ENCODE data around the gene SSH2. TPM values are rescaled to one million over a fixed set of nuclear protein-coding genes. Genes with fewer than 3 reads are reported as not detected.
A peak's percentile ranks its signal among the peaks of the same experiment; 100 is the strongest.
"Not testable (repeated sequence)": the region's sequence is repeated elsewhere in the genome, so short reads cannot be mapped to it uniquely, and the experiment has no call there.

The SSH2 gene
- total RNA-seq, 1 experiment from 2014 or later: 13.8 TPM

DNA sequence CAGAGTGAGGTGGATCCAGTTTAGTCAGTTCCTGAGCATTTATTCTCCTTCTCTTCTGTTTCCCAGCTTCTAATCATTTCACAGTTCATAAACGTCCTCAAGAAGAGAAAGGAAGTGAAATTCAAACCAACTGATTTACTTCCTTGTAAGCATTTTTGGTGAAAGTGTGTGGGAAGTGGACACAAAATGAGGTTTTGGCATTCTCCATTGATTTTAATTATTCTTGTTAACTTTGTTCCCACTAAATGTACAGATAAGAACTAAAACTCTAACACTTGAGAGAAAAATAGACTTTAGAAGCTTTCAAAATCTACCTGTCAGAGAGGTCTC lies 264.6 kb downstream of the SSH2 start:
- no peak for DNase-seq (ENCODE audit: low spot score)

DNA sequence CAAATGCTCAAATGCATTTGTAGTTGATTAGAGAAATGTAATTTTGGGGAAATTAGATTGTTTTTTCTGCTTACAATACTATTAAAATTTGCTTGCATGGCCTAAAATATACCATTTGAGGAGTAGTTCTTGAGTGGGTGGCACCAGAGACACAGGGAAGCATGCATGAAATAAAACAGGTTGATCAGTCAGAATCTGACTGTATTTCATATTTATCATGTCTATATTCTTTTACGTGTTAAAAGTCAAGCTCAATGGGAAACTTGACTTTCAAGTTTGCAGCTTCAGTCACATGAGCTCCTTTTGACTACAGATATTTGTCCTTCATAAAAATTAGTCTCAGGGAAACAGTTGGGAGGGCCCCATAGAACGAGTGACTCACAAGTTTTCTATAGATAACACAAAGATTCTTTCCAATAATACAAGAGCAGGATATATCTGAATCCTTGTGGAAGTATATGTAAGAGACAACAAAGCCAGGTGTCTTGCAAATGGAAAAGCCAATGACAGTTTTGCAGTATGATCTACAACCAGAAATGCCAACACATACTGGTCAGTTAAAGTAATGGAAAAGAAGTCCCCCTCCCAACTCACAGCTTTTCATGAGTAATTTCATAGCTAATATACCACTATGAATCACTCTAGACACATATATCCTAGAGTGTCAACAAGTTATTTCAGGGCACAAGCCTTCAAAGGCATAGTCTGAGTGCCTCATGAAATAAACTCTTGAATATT lies 265.1 kb downstream of the SSH2 start:
- DNase-seq (ENCODE audit: low spot score): peak; percentile 89

DNA sequence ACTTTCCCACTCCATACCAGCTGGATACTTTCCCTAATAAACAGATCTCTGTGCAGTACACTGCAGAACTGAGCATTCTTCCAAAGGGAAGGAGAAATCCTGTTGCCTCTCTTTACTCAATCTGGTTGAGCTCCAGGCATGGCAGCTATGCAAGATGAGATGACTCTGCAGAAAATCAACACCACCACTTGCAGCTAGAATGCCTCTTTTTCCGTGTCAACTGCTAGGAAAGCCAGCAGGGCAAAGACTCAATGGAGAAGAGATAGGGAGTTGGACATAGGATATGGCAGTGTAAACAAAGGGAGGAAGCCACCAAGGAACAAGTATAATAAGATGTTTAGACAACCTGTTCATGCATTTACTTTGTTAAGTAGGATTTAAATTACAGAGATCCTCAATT lies 266.9 kb downstream of the SSH2 start:
- DNase-seq (ENCODE audit: low spot score): no peak

DNA sequence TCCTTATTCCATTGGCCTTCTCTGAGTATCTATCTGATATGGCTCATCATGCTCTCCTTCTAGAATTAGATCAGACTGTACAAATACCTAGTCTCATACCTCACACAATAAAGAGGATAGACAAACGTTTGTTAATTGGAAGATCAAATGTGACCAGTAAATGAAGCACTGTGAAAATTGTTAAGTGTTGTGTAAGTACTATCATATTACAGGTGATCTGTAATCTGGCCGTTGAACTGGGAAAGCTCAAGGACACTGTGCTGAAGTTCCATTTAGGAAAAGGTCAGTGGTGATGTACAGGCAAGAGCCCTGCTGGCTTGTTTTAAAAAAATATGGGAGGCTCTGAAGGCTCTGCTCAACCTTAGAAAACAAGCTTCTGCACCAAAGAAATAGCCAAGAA lies 268.8 kb downstream of the SSH2 start:
- DNase-seq (ENCODE audit: low spot score): no peak

DNA sequence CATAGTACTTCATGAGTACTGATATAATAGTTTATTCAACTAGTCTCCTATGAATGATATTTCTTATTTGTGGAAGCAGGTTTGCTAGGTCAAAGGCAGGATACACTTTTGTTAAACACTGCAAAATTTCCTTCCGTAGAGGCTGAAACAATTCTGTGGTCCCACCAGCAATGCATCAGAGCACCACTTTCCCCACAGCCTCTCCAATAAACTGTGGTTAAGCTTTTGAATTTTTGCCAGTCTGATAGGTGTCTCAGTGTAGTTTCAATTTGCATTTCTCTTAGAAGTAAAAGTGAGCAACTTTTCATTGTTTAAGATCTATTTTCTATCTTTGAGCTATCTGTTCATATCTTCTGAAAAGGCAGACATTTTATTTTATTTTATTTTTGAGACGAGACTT lies 270.9 kb downstream of the SSH2 start:
- DNase-seq (ENCODE audit: low spot score): no peak

DNA sequence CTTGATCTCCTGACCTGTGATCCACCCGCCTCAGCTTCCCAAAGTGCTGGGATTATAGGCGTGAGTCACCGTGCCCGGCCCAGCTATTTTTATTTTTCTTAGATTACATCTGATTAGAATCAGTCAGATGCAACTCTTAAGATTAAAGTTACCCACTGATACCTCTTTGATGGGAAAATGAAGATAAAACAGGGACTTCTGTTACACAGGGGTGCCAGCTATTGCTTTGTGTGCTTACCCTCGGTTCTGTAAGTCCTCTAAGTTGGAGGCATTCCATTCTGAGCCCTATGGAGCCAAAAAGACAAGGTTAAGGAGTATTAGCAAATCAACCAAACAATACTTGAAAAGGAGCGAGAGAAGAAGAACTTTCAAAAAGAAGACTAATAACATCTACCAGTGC lies 274.7 kb downstream of the SSH2 start:
- DNase-seq (ENCODE audit: low spot score): no peak

DNA sequence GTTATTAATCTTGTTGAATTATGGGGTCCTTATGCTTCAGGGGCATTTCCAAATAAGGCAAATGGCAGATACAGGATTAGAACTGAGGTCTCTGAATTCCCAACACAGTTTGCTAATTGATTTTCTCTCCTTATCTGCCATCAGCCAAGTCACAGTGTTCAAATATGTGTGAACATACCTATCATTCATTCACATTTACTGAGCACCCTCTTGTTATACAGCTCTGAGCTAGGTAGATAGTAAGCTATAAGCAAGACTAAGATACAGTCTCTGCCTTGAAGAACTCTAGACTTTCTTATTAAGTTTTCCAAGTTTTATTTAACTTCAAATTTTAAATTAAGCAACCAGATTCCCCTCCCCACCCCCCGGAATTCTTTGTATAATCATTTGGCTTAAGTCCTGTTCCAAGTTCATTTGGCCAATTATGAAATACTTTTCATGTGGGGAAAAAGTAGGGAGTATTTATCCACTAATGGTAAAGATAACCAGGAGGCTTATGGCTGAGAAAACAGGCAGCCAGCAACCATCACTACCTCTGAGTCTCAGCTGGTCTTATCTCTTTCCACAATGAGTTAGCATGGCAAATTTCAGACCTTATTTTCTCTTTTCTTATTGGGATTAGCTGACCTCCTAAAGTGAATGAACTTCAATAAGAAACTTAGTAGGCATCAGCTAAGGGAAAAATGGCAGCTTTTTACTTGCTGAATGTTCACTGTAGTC lies 275.9 kb downstream of the SSH2 start:
- no peak for DNase-seq (ENCODE audit: low spot score)

DNA sequence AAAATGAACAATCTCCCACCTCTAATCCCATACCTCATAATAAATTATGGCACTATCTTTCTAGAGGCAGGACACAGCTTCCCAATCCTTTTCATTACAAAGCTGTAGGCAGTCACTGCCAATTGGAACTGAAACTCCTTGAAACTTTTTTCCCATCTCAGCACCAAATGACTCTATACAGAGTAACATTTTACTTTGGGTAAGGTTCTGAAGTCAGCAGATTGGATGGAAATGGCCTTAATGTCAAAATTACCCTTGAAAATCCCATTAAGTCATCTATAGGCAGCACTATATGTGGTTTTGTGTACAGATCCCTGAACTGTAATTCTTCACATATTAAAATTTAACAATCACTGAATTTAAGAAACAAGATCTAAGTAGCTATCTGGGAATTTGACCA lies 277.1 kb downstream of the SSH2 start:
- no peak for DNase-seq (ENCODE audit: low spot score)

DNA sequence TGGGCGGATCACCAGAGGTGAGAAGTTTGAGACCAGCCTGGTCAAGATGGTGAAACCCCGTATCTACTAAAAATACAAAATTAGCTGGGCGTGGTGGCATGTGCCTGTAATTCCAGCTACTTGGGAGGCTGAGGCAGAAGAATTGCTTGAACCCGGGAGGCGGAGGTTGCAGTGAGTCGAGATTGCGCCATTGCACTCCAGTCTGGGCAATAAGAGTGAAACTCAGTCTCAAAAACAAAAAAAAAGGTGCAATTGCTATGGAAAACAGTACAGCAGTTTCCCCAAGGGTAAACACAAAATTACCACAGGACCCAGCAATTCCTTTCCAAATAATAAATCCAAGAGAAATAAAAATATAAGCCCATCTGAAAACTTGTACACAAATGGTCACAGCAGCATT lies 278.1 kb downstream of the SSH2 start:
- DNase-seq (ENCODE audit: low spot score): not testable (repeated sequence)

DNA sequence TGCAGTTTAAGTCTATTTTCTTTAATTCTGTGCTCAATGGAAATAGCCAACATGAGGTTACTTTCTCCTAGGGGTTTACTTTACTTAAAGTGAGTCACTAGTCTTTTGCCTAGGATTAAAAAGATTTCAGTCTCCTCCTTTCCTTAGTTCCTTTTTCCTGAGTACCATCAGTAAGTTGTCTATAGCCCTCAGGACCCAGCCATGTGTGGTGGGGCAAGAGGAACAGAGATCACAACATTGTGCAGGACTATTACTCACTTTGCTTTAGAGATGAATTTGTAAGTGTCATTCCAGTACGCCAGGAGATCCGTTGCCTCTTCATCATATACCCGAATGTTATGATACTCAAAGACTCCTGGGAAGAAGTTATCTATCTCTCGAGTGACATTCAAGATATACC lies 279.6 kb downstream of the SSH2 start:
- DNase-seq (ENCODE audit: low spot score): no peak

DNA sequence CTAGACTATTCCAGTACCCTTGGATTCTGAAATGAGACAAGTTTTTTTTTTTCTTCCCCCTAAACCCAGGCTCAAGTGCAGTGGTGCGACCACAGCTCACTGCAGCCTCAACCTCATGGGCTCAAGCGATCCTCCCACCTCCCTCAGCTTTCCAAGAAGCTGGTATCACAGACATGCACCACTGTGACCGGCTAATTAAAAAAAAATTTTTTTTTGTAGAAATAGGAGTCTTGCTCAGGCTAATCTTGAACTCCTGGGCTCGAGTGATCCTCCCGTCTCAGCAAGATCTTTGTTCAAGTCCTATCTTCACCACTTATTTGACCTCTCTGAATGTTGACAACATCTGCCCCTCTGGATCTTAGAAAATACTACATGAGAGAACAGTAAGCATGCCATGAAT lies 280.7 kb downstream of the SSH2 start:
- DNase-seq (ENCODE audit: low spot score): no peak

DNA sequence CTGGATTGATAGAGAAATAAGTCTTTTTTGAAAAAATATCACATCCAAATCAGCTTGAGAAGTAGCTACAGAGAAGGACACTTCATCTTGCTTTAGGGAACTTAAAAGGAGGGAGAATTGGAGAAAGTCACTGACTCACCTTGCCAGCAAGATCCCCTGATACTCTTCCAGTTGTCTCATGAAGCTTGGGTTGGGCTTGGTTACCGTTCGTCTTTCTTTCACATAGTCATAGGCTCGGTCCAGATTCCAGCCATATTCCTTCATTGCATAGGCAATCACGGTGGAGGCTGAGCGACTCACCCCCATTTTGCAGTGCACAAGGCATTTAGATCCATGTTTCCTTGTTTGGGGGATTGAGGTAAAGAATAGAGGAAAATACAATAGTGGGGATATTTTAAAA lies 282.0 kb downstream of the SSH2 start:
- no peak for DNase-seq (ENCODE audit: low spot score)

DNA sequence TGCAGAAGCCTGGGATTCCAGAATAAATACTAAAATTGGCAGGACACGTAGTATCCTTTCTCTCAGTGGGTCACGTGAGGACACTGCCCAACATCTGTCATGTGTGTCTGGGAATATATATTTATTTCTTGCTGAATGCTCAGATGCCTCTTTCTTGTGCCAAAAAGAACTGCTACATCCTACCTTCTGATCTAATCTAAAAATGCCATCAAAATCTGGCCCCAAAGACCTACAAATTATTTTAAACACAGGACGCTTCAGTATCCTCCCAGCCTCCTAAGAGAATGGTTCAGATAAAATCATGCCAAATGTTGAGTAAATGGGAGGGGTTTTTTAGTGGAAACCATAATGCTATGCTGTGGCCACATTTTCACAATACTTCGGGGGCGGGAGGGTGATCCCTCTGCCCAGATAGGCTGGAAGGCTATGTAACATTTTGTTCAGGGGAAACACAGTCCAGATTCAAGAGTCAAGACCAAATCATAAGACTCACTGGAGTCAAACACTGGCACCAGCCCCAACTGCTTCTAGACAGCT lies 284.4 kb downstream of the SSH2 start:
- peak; percentile 46 for DNase-seq (ENCODE audit: low spot score)

DNA sequence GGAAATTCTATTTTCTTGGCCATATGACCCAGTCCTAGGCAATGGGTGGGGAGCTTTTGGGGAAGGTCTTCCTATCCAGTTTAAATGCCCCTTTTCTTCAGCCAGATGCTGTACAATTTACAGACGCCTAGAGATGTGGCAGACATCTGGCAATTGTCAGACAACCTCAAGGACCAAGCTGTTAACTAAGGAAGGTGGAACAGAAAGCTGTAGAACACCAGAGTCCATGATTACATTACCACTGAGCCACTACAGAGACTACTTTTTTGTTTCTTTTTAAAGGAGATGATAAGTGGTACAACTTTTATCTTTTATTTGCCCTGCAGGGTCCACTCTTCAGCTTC lies 286.2 kb downstream of the SSH2 start:
- DNase-seq (ENCODE audit: low spot score): no peak

DNA sequence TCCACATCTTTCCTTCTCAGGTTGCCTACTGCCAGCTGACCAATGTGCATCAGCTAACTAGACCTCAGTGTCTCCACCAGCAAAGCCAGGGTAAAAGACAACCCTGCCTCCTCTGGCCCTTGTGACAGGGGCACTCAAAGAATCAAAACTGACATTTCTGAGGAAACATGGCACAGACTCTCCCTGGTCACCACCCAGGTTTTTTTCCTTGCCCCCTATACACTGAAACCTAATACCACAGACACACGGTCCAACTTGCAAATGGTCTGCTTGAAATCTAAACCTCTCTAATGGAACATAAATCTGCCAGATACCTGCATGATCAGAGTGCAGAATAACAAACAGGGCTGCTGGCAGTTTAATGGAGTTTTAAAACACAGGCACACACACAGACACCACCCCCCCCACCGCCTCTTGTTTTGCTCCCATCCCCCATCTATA lies 287.8 kb downstream of the SSH2 start:
- DNase-seq (ENCODE audit: low spot score): no peak

DNA sequence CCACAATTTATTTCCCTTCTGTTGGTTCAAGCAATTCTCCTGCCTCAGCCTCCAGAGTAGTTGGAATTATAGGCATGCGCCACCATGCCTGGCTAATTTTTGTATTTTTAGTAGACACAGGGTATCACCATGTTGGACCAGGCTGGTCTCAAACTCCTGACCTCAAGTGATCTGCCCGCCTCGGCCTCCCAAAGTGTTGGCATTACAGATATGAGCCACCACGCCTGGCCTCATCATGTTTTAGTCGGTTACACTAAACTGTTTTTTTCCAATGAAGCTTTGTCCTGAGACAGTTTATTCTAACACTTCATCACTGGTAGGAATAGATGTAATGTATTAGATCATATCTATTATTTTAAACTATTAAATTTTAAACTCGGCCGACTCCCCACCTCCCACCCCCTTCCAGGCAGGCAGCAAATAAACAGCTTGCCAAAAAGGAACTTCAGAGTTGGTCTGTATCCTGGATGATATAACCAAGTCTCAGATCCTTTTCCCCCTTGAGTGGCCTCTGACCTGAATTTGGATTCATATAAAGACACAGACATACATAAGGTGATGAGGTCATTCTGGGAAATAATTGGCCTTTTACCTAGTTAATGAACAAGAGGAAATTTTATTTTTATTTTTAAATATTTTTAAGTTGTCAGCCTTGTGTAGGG lies 288.9 kb downstream of the SSH2 start:
- DNase-seq (ENCODE audit: low spot score): no peak

DNA sequence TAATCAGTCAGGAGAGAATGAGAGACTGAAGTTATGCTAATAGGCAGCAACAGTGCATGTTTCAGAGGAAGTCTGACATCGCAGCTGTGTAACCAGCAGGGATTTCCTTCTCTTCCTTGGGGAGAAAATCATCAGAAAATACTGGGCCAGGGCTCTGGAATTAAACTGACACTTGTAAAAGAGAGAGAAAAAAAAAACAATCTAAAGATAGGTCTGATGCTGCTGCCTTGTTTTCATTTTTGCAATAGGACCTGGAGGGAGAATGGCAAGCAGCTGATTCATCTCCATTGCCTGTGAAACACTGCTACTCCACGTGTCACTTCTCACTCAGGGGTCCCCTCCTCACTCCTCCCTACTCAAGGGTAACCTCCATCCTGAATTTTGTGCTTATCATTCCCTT lies 289.6 kb downstream of the SSH2 start:
- peak; percentile 63 for DNase-seq (ENCODE audit: low spot score)

DNA sequence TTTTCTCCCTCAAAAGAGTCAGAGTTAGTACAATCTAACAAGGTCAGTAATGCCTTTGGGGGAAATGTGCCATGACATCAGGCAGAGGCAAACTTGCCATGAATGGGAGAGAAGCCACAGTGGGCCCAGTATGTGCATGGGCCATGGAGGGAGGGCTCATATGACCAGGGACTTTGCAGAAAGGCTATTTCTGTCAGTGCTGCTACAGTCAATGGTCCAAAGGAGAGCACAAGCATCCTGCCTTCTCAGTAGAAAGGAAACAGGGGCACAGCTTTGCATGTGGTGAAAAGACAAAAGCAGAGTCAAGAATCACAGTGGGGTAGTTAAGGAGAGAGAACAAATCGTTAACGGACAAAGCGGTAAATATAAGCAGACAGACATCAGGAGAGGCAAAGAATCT lies 296.1 kb downstream of the SSH2 start:
- DNase-seq (ENCODE audit: low spot score): no peak

DNA sequence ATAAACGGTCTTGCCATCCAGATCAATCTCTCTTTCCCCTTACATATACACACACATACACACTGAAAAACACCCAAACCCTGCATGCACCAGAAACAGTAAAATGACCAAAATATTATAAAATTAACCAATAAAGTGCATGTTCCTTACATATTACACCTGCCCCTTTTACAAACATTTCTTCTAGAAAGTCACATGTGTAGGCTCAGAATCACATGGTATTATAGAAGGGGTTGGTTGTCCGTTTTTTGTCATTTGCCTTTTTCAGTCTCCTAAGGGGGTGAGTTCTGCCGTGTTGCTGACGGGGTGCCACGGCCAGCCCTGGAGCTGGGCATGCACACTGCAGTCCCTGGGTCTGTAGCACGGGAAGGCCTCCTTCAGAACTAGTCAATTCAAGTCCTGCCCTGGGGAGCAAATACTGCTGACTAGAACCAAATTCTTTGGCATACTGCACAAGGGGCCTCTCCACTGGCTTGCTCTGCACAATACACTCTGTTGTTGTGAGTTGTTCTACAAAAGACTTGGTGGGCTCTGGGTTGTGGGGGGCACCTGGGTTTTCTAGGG lies 299.3 kb downstream of the SSH2 start:
- DNase-seq (ENCODE audit: low spot score): no peak

DNA sequence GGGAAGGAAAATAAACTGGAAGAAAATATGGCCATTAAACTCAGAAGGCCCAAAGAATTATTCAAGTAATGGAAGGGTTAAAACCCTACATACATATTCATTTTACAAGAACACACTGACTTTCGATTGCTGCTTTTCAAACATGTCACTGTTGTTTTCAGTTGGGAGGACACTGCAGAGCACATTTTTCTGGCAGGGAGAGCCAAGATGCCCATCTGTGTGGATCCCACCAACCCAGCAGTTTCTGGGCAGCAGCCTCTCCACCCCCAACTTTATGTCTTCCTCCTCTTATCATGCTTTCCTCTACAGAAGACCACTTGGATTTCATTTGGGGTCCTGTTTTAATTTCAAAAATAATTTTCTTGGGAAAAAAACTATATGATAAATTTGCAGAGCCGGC lies 300.2 kb downstream of the SSH2 start:
- no peak for DNase-seq (ENCODE audit: low spot score)

DNA sequence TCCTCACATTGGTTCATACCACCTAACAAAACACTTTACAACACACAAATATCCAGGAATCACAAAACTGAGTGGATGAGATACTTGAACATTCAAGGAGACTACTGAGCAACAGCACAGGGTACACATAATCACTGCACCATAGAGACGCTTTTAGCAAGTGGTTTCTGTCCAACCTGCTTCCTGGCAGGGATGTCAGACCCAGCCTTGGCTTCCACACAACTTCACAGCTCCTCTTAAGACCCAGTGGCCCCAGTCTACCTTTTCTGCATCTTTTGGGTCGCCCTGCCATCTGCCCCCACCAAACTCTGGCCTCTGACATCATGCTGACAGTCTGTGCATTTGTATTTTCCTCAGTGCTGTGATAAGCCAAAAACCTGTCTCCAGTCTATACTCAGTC lies 301.4 kb downstream of the SSH2 start:
- DNase-seq (ENCODE audit: low spot score): no peak

DNA sequence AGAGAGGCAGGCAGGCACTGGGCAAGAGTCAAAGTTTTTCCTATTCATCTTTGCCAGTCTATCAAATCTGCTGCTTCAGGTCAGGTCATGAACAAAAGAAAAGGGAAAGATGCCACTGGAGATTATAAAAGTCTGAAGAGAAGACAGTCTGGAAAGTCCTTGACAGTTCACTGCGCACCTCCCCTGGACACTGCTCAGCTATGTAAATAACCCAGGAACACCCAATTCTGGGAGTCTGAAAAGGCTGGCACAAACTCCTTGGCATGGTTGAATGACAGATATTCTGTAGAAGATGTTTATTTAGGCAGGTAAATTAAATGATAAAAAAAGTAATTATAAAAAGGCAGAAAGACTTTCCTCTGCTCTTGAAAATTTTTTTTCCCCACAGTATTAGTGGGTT lies 302.1 kb downstream of the SSH2 start:
- no peak for DNase-seq (ENCODE audit: low spot score)
